Endothelial cell of umbilical vein (primary cell): Measurements from ENCODE around the gene TMSB10.

Experiments
- EZH2 ChIP-seq: IDR thresholded peaks from 2 replicates; pipeline ENCODE4 v1.6.1; 2012; ENCODE audit warnings: borderline replicate concordance, low read depth, mild to moderate bottlenecking, moderate library complexity, low read length, inconsistent platforms; ENCODE audit not compliant: severe bottlenecking
- FOS ChIP-seq: IDR thresholded peaks from 2 replicates; pipeline ENCODE4 v1.6.1; 2011; ENCODE audit warnings: mild to moderate bottlenecking, low read length, moderate library complexity, borderline replicate concordance; ENCODE audit not compliant: insufficient read depth
- JUN ChIP-seq: IDR thresholded peaks from 2 replicates; pipeline ENCODE4 v1.6.1; 2011; ENCODE audit warnings: borderline replicate concordance, low read depth; ENCODE audit not compliant: insufficient read length, insufficient read depth
- MYC ChIP-seq: IDR thresholded peaks from one replicate; pipeline ENCODE4 v1.6.1; 2011; ENCODE audit warnings: mild to moderate bottlenecking, low read depth, low read length
- POLR2A ChIP-seq: IDR thresholded peaks from 2 replicates; pipeline ENCODE4 v1.6.1; 2012; ENCODE audit warnings: low read depth, mild to moderate bottlenecking, control low read depth, low read length
- POLR2AphosphoS5 ChIP-seq: IDR thresholded peaks from 2 replicates; pipeline ENCODE4 v1.6.1; 2012; ENCODE audit warnings: low read depth, mild to moderate bottlenecking, control low read depth, low read length, moderate library complexity; ENCODE audit not compliant: insufficient read depth
- TF ChIP-seq, protein P1 (sequence below), 2 donors: IDR thresholded peaks; 1 replicate in 1 of 2; 2 replicates in 1 of 2; pipeline ENCODE4 v1.5.1; 2011; ENCODE audit warnings: low read length in 2 of 2, mild to moderate bottlenecking in 2 of 2, moderate library complexity in 2 of 2, control low read depth in 1 of 2, inconsistent platforms in 1 of 2, low read depth in 1 of 2; ENCODE audit not compliant: insufficient read depth in 1 of 2; ENCODE audit errors: extremely low read depth in 1 of 2
- TF ChIP-seq, protein P2 (sequence below): IDR thresholded peaks from 2 replicates; pipeline ENCODE4 v1.6.1; 2011; ENCODE audit not compliant: insufficient read depth, insufficient read length

DNA sequence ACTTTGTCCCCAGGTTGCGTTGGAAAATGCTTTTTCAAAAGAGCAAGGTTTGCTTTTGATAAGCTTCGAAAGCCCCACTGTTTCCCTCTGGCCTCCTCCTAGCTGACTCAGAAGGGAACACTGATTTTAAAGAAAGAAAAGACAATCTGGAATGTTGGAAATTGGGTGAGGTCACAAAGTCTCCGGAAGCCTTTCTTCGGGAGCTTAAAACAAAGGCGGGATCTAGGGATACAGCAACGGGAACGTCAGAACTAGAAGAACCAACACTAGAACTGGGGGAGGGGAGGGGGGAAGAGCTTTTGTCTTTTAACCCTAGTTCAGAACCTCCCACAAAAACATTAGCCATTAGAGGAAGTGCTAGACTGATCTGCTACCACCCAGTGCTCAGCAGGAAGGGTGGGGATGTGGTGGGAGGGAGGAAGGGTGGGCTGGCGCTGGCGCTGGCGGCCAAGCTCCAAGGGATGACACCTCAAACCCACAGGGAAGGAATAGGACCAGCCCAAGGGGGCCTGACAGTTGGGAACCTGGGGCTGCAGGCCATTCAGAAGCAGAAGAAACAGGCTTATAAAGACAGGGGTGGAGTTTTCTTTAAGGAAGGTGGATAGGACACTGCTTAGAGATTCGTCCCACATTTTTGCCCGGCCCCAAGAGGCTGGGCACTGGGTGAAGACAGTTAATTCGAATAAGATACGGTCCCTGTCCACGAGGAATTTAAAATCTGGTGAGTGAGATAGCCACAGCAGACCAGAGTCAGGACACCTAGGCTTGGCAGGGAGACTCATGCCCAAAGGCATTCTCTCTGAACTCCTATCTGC is 1.7 kb downstream of the TMSB10 start:
- TF ChIP-seq JUN (peak; percentile 20), EZH2 (no peak), POLR2AphosphoS5 (peak; percentile 95), MYC (no peak), POLR2A (peak; percentile 95), FOS (no peak)
- TF ChIP-seq, protein P1, sequence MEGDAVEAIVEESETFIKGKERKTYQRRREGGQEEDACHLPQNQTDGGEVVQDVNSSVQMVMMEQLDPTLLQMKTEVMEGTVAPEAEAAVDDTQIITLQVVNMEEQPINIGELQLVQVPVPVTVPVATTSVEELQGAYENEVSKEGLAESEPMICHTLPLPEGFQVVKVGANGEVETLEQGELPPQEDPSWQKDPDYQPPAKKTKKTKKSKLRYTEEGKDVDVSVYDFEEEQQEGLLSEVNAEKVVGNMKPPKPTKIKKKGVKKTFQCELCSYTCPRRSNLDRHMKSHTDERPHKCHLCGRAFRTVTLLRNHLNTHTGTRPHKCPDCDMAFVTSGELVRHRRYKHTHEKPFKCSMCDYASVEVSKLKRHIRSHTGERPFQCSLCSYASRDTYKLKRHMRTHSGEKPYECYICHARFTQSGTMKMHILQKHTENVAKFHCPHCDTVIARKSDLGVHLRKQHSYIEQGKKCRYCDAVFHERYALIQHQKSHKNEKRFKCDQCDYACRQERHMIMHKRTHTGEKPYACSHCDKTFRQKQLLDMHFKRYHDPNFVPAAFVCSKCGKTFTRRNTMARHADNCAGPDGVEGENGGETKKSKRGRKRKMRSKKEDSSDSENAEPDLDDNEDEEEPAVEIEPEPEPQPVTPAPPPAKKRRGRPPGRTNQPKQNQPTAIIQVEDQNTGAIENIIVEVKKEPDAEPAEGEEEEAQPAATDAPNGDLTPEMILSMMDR (IDR thresholded peaks at IDR 0.05; ENCODE audit: extremely low read depth in 1 of 2, insufficient read depth in 1 of 2, low read depth in 1 of 2, low read length in 2 of 2): no peak
- TF ChIP-seq, protein P2, sequence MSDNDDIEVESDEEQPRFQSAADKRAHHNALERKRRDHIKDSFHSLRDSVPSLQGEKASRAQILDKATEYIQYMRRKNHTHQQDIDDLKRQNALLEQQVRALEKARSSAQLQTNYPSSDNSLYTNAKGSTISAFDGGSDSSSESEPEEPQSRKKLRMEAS: no peak
